ENCODE data around the gene TTLL11.

DNA sequence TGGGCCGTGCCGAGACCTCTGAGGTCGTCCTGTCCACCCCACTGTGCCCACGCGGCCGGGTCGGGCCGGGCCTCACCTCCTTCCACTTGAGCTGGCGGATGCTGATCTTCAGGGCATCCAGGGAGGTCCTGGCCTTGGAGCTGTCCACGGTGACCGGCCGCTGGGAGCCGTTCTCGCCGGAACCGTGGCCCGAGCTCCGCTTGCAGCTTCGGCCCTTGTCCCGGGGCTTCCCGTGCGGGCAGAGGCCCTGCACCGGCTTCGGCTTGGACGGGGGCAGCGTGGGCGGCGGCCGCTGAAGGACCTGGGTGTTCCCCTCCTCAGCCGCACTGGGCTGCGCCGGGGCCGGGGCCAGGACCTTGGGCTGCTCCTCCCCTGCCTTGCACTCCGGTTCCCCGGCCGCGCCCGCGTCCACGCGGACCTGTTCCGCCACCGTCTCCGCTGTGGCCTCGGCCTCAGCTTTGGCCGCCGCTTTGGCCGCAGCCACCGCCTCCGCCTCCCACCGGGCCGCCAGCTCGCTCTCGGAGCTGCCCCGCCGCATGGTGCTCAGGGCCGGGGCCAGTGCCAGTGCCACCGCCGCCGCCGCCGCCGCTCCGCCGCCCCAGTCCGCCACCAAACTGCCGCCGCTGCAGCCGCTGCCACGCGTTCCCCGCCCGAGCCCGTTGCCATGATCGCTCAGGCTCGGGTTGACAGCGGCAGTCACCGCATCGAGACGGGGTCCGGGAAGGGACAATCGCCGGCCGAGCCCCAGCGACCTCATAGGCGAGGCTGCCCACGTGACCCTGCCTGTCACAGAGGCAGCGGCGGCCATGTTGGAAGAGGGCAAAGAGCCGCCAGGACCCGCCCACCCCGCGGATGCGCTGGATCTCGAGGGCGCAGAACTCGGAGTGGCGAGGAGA is at the start of gene TTLL11:
- peak; percentile 69 for TF ChIP-seq POLR2A (IDR thresholded peaks at IDR 0.05; ENCODE audit: low read length)
- no peak for TF ChIP-seq GATA1 (IDR thresholded peaks at IDR 0.05; ENCODE audit: low read depth, low read length)
